Fibroblast of upper back skin (primary cell): Measurements from ENCODE around the gene RHOV.

ENCODE experiments used
- DNase-seq: peaks from one replicate; pipeline ENCODE4 v3.0.0-alpha.2; 2013

RHOV gene

DNA sequence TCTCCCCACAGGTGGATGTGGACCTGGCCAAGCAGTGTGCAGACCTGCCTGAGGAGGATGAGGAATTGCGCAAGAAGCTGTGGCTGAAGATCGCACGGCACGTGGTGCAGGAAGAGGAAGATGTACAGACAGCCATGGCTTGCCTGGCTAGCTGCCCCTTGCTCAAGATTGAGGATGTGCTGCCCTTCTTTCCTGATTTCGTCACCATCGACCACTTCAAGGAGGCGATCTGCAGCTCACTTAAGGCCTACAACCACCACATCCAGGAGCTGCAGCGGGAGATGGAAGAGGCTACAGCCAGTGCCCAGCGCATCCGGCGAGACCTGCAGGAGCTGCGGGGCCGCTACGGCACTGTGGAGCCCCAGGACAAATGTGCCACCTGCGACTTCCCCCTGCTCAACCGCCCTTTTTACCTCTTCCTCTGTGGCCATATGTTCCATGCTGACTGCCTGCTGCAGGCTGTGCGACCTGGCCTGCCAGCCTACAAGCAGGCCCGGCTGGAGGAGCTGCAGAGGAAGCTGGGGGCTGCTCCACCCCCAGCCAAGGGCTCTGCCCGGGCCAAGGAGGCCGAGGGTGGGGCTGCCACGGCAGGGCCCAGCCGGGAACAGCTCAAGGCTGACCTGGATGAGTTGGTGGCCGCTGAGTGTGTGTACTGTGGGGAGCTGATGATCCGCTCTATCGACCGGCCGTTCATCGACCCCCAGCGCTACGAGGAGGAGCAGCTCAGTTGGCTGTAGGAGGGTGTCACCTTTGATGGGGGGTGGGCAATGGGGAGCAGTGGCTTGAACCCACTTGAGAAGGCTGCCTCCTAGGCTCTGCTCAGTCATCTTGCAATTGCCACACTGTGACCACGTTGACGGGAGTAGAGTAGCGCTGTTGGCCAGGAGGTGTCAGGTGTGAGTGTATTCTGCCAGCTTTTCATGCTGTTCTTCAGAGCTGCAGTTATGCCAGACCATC, 28.8 kb upstream of the RHOV start:
- DNase-seq: no peak

DNA sequence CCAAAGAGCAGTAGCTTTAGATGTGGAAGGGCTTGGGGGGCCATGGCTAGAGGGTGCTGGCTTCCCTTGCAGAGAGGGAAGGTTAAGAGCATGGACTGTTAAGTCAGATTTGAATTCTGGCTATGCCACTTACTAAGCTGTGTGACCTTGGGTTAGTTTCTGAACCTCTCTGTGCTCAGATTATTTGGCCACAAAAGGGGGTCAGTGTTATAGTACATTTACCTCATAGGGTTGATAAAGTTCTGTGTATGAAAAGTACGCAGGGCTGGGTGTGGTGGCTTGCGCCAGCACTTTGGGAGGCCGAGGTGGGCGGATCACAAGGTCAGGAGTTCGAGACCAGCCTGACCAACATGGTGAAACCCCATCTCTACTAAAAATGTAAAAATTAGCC, 27.0 kb upstream of the RHOV start:
- DNase-seq: no peak

DNA sequence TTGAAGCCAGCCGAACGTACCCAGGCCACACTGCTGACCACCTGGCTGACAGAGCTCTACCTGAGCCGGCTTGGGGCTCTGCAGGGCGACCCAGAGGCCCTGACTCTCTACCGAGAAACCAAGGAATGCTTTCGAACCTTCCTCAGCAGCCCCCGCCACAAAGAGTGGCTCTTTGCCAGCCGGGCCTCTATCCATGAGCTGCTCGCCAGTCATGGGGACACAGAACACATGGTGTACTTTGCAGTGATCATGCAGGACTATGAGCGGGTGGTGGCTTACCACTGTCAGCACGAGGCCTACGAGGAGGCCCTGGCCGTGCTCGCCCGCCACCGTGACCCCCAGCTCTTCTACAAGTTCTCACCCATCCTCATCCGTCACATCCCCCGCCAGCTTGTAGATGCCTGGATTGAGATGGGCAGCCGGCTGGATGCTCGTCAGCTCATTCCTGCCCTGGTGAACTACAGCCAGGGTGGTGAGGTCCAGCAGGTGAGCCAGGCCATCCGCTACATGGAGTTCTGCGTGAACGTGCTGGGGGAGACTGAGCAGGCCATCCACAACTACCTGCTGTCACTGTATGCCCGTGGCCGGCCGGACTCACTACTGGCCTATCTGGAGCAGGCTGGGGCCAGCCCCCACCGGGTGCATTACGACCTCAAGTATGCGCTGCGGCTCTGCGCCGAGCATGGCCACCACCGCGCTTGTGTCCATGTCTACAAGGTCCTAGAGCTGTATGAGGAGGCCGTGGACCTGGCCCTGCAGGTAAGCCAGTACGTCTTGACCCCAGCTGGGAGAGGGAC, 26.4 kb upstream of the RHOV start:
- no peak for DNase-seq

DNA sequence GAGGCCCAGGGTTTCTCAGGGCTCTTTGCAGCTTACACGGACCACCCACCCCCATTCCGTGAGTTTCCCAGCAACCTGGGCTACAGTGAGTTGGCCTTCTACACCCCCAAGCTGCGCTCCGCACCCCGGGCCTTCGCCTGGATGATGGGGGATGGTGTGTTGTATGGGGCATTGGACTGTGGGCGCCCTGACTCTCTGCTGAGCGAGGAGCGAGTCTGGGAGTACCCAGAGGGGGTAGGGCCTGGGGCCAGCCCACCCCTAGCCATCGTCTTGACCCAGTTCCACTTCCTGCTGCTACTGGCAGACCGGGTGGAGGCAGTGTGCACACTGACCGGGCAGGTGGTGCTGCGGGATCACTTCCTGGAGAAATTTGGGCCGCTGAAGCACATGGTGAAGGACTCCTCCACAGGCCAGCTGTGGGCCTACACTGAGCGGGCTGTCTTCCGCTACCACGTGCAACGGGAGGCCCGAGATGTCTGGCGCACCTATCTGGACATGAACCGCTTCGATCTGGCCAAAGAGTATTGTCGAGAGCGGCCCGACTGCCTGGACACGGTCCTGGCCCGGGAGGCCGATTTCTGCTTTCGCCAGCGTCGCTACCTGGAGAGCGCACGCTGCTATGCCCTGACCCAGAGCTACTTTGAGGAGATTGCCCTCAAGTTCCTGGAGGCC, 25.6 kb upstream of the RHOV start:
- no peak for DNase-seq

DNA sequence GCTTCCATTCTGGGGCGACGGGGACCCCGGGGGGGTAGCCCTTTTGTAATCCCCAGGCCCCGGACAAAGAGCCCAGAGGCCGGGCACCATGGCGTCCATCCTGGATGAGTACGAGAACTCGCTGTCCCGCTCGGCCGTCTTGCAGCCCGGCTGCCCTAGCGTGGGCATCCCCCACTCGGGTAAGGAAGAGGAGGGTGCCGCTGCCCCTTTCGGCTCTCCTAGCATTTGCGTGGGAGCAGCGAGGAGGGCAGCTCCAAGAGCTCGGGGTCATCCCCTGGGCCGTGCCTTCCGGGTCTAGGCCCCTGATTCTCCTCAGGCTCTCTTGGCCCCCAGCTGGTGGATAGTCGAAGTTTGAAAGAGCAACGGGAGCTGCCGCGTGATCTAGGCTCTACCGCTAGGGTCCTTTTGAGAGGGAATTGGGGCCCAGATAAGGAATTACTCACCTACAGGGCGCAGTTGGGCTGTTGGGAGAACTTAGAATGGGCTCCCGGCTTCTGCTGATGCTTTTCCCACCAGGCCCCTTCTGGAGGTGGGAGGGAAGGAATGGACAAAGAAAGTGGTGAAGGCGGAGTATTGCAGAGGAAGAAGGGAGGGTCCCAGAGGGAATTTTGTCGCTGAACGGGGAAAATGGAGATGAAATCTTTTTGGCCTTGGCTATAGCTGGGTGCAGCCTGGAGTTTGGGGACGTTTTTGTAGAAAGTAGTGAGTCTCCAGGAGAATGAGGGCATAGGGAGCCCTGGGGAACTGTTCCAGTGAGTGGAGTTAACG, 20.8 kb upstream of the RHOV start:
- peak; percentile 70 for DNase-seq

DNA sequence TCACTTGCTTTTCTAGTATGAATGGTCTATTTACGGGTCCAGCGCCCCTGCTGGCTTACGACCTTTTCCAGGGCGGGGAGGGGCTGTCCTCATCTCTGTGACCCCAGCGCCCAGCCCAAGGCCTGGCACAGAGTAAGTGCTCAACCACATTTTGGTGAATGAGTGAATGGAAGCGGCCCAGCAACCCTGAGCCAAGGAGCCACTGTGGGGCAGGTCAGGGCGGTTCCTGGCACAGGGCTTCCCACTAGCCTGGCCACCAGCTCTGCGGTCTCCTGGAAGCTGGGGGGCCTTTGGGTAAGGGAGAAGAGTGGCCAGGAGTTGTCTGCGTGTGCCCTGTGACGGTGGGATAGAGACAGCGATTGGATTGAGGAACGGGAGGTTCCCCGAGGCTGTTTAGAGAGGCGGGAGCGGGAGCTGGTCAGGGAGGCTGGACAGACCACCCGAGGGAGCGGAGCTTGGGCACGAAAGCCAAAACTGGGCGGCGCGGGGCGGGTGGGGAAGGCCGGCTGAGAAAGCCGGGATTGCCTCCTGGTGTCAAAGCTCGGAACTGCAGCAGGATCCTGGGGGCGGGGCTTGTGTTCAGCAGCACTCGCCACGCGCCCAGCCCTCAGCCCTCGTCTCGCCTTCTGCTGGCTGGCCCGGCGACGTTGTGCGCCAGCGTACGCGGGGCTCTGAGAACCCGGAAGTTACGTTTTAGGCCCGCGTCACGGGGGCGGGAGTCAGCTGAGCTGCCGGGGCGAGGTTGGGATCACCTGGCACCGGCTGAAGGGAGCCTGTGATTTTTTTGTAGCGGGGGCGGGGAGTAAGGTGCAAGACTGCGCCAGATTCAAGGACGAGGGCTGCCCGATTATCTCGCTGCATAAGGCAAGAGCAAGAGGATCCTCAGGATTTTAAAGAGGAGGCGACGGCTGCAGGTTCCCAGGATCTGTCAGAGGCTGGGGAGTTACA, 20.0 kb upstream of the RHOV start, which contains the start of gene VPS18:
VPS18 (plus strand) TSS at position 718 of the 948 bp plus-strand sequence. CDS start 319 bp downstream, outside the sequence.
- DNase-seq: peak; percentile 95

DNA sequence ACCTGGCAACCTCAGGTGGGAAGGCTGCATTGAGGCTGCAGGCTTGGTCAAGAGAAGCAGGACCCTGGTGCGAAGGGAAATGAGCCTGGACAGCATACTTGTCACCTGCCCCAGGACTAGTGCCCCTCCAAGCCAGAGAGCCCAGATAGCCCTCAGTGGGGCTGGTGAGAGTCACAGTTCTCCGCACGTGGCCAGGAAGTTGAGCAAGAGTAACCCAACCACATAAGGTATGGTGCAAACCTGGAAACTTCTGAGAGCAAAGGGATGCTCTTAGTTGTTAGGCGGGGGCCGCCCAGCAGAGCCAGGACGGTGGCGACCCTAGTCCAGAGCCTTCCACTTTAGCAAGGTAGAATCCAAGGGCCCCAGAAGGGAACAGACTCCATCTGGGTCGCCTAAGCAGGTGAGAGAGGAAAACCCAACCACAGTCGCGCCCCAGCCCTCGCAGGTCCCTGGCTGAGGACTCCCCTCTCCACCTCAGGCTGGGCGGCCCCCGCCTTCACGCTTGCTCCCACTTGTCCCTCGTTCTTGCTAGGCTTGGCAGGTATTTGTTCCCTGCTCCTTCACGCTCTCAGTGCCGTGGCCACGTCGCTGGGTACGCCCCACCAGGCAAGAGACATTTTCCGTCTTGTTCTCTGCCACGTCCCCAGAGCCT, 19.1 kb upstream of the RHOV start:
- DNase-seq: no peak

DNA sequence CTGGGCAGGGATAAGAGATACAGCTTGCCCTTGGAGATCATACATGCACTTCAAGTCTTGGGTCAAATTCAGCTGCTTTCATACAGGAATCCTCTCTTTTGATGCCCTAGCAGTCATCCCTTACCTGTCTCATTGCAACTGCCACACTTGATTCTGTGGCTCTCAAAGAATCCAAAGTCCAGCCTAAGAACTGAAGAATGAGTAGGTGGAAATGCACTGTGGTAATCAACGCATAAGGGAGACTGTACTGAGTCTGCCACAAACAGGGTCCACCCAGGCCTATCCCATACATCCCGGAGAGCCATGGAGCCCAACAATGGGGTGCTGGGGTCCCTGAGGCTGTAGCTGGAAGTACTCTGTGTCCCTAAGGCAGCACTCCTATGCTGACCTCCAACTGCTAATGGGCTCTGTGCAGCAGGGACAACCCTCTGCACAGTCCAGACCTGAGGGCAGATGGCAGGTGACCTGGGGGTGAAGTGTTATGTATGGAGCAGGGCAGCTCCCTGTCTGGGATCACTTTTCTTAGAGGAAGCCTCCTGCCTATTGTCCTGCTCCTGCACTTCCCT, 18.5 kb upstream of the RHOV start:
- no peak for DNase-seq

DNA sequence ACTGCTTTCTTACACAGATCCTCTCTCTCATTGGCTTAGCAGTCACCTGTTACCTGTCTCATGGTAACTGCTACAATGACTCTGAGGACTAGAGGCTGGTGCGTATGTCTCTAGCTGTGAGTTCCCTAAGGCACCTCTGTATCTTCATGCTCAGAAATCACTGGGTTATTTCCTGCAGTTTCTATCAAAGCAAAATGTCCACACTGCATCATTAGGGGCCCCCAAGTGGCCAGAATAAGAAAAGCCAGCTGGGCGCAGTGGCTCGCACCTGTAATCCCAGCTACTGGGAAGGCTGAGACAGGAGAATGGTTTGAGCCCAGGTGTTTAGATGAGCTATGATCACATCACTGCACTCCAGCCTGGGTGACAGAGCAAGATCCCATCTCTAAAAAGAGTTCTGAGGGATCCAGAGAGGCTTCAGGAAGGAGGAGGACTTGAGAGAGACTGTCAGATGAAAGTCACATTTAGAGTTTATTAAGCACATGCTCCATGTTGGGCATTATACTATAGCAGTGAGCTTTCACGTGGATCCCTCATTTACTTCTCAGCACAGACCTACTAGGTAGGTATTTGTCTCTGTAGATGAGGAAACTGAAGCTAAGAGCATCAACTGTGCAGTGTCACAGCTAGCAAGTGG, 17.9 kb upstream of the RHOV start:
- peak; percentile 46 for DNase-seq

DNA sequence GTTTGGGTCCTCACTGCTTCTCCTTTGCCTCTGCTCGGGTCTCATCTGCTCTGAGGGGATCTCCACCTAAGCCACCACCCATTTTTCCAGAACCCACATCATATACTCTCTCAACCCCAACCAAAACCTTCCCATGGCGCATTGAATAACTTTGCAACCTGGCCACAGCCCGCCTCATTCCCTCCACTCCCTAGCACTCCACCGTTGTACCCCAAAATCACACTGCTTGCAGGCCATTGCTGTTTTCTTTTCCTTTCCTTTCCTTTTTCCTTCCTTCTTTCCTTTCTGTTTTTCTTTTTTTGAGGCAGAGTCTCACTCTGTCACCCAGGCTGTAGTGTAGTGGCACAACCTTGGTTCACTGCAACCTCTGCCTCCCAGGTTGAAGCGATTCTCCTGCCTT, 17.1 kb upstream of the RHOV start:
- no peak for DNase-seq

DNA sequence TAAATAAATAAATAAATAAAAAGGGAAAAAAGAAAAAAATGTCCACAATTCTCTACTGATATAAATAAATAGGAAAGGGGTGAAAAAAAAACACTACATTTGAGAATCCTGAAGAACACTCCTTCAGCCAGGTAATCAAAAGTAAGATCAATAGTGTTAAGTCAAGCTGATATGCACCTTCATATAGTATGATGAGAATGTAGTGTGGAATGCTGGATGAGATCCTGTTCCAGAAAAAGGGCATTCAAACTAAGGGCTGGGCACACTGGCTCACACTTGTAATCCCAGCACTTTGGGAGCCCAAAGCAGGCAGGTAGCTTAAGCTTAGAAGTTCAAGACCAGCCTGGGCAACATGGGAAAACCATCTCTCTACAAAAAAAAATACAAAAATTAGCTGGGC, 15.1 kb upstream of the RHOV start:
- DNase-seq: no peak

DNA sequence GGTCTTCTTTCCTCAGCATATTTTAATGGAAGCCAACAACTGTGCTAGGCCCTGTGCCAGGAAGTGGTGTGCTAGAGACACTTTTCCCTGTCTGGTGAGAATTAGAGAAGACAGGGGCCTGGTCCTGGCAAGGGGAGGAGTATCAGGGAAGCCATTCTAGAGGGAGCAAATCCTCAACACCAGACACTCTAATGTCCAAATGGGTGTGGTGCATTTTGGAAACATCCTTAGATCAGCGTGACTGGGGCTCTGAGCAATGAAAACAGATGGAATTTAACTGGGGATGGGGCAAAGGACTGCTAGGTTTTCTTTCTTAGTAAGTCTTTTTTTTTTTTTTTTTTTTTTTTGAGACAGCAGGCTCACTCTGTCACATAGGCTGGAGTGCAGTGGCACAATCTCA, 12.6 kb upstream of the RHOV start:
- DNase-seq: no peak

DNA sequence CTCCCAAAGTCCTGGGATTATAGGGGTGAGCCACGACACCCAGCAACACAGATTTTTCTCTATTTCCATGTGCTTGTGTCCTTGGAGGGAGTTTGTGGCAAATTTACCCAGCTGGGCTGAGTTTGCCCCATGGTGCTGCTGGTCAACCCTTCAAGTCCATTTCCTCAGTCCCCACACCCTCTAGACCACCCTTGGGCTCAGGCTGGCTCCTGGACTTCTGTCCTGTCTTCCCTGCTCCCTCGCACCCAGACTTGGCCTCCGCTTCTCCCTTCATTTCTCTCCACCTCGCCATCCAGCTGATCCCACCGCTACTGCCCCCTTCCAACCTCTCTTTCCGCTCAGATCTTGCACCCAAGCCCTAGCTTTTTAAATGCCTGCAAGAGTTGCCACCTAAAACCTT, 7.3 kb upstream of the RHOV start:
- no peak for DNase-seq

DNA sequence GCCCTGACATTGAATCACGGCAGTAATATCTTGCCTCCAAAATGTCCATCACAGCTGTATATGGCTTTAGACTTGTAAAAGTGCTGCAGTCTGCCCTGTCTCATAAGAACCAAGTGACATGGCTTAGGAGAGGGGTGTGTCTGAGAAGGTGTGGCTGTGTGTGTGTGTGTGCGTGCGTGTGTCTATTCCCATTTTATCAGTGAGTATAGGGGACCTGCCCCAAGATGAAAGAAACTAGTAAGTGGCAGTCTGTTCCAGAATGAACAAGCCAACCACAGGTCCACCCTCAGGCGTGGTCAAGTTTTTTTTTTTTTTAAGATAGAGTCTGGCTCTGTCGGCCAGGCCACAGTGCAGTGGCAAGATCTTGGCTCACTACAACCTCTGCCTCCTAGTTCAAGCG, 5.6 kb upstream of the RHOV start:
- DNase-seq: no peak

DNA sequence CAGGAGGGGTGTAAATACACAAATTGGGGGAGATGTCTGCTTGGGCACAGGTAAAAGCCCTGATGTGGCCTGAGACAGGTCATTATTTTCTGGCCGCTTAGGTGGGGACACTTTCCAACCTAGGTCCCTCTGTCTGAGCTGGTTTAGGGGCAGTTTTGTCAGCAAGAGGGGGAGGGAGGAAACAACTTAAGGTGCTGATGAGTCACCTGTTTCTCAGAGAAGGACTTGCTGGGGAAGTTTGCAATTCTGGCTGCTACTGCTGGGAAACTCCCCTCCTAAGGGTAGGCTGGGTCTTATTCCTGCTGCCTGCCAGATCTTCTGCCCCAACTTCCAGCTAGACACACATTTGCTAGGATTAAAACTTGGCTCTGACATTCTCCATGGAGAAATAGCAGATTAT, 4.8 kb upstream of the RHOV start:
- DNase-seq: no peak

DNA sequence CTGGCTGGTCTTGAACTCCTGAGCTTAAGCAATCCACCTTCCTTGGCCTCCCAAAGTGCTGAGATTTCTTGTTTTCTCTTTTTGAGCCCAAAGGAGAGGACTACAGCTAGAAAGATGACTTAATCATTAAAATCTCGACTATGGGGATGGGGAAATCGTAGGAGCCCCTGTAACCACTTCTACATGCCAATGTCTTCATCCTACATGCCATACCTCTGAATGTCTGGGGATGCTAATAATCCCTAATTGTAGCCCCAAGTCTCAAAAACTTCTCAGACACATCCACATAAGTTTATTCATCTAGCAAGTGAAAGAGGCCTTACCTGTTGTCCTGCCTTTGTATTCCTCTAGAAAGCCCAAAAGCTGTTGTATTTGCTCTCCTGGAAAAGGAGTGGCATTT, 3.7 kb upstream of the RHOV start:
- DNase-seq: no peak

DNA sequence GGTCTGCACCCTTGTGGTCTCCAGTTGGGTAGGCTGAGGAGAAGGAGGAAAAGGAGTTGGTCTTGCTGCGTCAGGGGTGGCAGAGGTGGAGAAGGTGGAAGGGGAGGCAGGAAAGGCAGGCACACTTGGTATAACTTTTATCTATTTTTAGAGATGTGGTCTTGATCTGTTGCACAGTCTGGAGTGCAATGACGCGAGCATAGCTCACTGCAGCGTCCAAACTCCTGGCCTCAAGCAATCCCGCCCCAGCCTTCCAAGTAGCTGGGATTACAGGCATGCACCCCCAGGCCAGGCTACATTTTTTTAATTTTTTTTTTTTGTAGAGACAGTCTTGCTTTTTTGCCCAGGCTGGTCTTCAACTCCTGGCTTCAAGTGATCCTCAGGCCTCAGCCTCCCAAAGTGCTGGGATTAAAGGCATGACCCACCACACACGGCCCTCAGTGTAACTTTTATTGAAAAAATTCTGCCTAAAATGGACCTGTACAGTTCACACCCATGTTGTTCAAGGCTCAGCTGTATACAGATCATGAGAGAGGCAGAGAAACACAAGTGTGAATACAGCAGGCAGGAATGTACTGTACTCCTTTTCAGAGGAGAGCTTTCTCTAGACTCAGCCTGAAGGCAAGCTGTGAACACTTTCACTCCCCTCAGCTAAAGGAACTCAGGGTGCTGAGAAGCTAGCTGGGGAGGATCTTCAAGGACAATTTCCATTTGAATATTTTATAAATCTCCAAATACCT, 2.1 kb upstream of the RHOV start:
- DNase-seq: no peak

DNA sequence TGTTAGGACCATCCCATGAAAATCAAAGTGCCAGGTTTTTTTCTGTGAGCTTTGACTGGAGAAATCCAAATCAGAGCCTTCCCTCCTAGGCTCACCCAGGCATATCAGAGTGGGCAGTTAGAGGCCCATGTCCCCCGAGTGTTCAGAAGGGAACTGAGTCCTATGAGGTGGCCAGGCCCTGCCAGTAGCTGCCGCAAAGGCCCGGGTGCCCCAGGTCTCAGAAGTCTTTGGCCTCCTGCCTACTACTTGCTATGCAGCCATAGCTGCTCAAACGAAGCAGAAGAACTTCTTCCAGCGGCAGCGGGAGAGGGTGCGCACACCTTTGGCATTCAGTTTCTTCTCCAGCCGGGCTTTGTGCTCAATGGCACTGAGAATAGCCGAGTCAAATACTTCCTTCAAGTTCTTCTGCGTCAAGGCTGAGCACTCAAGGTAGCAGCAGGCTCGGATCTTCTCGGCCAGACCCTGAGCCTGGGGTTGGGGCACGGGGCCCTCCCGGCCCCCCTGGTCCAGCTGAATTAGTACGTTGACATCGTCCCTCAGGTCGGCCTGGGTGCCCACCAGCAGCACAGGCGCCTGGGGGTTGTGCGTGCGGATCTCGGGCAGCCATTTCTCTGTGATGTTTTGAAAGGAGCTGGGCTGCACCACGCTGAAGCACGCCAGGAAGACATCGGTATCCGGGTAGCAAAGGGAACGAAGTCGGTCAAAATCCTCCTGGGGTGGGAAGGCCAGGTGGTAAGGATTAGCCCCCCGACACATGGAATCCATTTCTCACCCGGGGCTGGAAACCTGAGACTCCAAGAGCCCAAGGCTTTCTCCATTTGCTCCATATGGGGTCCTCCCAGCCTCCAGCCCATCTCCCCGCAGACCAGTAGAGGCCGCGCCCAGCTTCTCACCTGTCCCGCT, 992 bp downstream of the RHOV start:
- no peak for DNase-seq
